ENCODE measurements around the gene NUDT17. TPM values are rescaled to one million over a fixed set of nuclear protein-coding genes. Genes with fewer than 3 reads are reported as not detected.

Gene NUDT17, protein sequence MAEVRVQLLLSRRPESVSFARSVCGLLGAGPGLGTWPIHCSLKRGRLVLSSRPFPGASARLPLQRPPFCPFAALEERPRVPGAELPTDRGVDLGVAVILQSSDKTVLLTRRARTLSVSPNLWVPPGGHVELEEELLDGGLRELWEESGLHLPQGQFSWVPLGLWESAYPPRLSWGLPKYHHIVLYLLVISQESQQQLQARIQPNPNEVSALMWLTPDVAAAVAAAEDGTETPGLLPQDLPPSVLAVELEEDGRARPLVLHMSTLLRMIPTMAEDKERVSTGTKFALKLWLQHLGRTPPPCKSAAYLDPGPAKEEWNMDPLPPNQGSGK
- total RNA-seq, result 8.5 TPM

GRCh38 chr1:145845514-145846161 lies at the start of gene NUDT17:
TSS of gene NUDT17 (plus strand) at chr1:145845630. CDS start at chr1:145845641, 11 bp downstream.

DNA sequence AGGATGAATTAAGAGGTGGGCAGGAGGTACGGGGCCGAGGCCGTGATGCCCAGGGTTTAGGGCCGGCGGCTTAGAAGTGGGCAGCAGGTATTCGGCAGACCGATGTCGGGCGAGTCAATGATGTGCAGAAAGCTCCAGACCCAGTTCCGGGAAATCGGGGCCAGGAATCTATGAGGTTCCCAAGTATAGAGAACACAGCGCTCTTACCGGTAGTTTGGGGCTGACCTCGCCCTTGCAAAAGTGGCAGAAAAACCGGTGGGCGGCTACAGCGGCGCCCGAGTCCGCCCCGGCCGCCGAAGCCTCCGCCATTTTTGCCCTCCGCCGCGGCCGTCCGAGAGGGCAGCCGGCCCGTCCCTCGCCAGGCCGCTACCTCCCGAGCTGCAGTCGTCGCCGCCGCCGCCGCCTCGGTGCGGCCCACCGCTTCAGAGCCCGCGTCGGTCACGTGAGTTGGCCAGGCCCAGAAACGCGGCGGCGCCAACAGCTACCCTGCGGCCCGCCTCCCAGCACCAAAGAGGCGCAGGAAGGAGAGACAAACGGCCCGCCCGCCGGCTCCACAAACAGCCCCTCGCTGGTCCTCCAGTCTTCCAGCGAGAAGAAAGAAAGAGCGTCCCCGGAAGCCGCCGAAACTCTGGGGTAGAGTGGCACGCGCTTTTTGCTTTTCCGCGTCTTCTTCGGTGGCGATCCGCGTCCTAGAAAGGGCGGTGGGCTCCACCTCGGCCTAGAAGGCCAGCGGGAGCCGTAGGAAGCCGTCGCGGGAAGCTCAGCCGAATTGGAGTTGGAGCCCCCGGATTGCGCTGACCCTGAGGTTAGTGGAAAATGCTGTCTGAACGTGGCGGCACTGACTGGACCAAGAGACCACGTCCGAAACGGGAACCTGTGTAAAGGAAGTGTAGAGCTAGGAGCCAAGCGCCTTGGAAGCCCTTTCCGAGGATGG lies 21.6 kb upstream of the NUDT17 start, which contains the start of the genes POLR3C and RNF115:
TSS of gene POLR3C (plus strand) at position 636 of the 934 bp plus-strand sequence. CDS start 1,577 bp downstream, outside the sequence.
TSS of gene RNF115 (minus strand) at position 531 of the 934 bp plus-strand sequence. CDS start at position 309, 222 bp downstream.

GRCh38 chr1:145858901-145859490 lies 13.6 kb downstream of the NUDT17 start, which contains the start of gene PIAS3:
TSS of gene PIAS3 (minus strand) at chr1:145859081. CDS start at chr1:145858990, 91 bp downstream.

GRCh38 chr1:145885738-145886287 lies 40.4 kb downstream of the NUDT17 start, which contains the start of gene ANKRD35:
TSS of gene ANKRD35 (minus strand) at chr1:145885866. CDS start at chr1:145885758, 108 bp downstream.

Small RNA genes lying within 50 kb of the gene (small RNA-seq; reads per million reads assigned to genes)
- not detected for gene MIR6736

Other genes with a start within 250 kb of the NUDT17 start
- gene GPR89A, start 237.6 kb upstream of the NUDT17 start, total RNA-seq, result 37.8 TPM
- 1.8 TPM for gene PDZK1, start 138.3 kb upstream of the NUDT17 start, total RNA-seq
- not detected for gene CD160, start 126.1 kb upstream of the NUDT17 start, total RNA-seq
- gene RNF115, start 21.5 kb upstream of the NUDT17 start, total RNA-seq, result 32.5 TPM
- 29.1 TPM for gene POLR3C, start 21.4 kb upstream of the NUDT17 start, total RNA-seq
- 11.5 TPM for gene PIAS3, start 13.5 kb downstream of the NUDT17 start, total RNA-seq
- 1.6 TPM for gene ANKRD35, start 40.2 kb downstream of the NUDT17 start, total RNA-seq
- gene ITGA10, start 64.4 kb downstream of the NUDT17 start, total RNA-seq, result 1.4 TPM
- 32.1 TPM for gene PEX11B, start 73.1 kb downstream of the NUDT17 start, total RNA-seq
- gene RBM8A, start 81.9 kb downstream of the NUDT17 start, total RNA-seq, result 74.5 TPM
- 23.5 TPM for gene LIX1L, start 112.4 kb downstream of the NUDT17 start, total RNA-seq
- gene ANKRD34A, start 118.9 kb downstream of the NUDT17 start, total RNA-seq, result 2.5 TPM
- 13.4 TPM for gene POLR3GL, start 119.1 kb downstream of the NUDT17 start, total RNA-seq
- 93.9 TPM for gene TXNIP, start 150.9 kb downstream of the NUDT17 start, total RNA-seq
- gene HJV, start 176.1 kb downstream of the NUDT17 start, total RNA-seq, result 0.23 TPM

All from diencephalon (tissue), 1 donor.